Measurements from ENCODE around the gene KCNF1. TPM values are rescaled to one million over a fixed set of nuclear protein-coding genes. Genes with fewer than 3 reads are reported as not detected.

Gene KCNF1
- total RNA-seq, 1 experiment from 2014 or later, result 0.52 TPM

DNA sequence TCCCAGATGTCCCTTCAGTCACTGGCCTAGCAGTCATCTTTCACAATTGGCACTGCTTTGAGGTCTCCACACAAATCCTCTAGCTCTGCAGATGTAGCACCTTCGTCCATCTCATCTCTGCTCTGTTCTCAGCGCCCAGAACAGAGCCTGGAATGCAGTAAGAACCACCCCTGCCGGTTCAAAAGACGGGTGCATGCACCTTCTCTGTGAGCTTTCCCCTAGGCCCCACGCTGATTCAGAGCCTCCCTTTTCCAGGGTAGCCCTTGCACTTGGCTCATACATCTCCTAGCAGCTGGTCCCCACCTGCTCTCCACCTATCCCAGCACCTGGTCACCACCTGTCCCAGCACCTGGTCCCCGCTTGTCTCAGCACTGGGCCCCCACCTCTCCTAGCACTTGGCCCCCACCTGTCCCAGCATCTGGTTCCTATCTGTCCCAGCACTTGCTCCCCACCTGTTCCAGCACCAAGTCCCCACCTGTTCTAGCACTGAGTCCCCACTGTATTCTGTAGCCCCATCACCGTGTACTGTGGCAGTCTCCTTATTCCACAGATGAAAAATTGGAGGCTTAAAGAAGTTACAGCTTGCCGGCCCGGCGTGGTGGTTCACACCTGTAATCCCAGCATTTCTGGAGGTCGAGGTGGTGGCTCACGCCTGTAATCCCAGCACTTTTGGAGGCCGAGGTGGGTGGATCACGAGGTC is 4.7 kb upstream of the KCNF1 start:
- Histone ChIP-seq H3K79me2 (ENCODE audit: insufficient read depth, low read length) (no peaks in the 10 kb centered on the region), H4K20me1 (ENCODE audit: insufficient read depth) (no peaks in the 10 kb centered on the region), H2AFZ (ENCODE audit: low read depth, low read length, poor library complexity, severe bottlenecking) (no peak overlapping the region), H3K9me3 (ENCODE audit: control insufficient read depth in 1 of 2, insufficient read depth in 1 of 2, low read depth in 1 of 2, low read length in 2 of 2) (peaks cover 0 to 7% of the 10 kb centered on the region in 2 experiments; a peak in 1 of 4 replicates), H3K27me3 (ENCODE audit: insufficient read depth, low read length) (no peaks in the 10 kb centered on the region), H3K4me1 (ENCODE audit: control insufficient read depth in 1 of 2, insufficient read depth in 2 of 2, low read length in 2 of 2) (peaks cover 0 to 10% of the 10 kb centered on the region in 2 experiments; a peak in 1 of 4 replicates), H3K4me3 (replicated peaks in 1 of 2; ENCODE audit: low read depth in 1 of 2, low read length in 2 of 2) (no peak overlapping the region), H3K4me2 (ENCODE audit: low read length) (no peak overlapping the region), H3K36me3 (ENCODE audit: control insufficient read depth in 1 of 2, insufficient read depth in 2 of 2, low read length in 2 of 2) (no peaks in the 10 kb centered on the region), H3K9ac (ENCODE audit: low read length) (no peak overlapping the region), H3K9me2 (ENCODE audit: insufficient read depth) (no peaks in the 10 kb centered on the region), H3K27ac (ENCODE audit: low read depth, low read length) (no peak overlapping the region)
- ChIA-PET CTCF (interaction anchor here (1.0 to 1.9 kb wide), 4 partner anchors 9 to 75 kb away, joined by 3 to 5 read pairs (median 3); no protein-coding TSS in a partner anchor), POLR2A (no interaction called here), RAD21 (ENCODE audit: low non-redundant PET in 1 of 2, low total read pairs in 2 of 2, uncharacterized antibody in 2 of 2, unreplicated experiment in 2 of 2) (interaction anchor here in 1 of 2 experiments (0.5 kb wide), 1 partner anchor 72 kb away, joined by 5 read pairs; no protein-coding TSS in a partner anchor)
- no peak for DNase-seq (ENCODE audit: low read depth, low spot score)
- intact Hi-C loops (cut with micrococcal nuclease), result no loop called here
- no peak for TF ChIP-seq ZNF274 (IDR thresholded peaks at IDR 0.05; ENCODE audit: low read depth, low read length)
- no peak for TF ChIP-seq ZFX (IDR thresholded peaks at IDR 0.05)
- TF ChIP-seq EGR1 (IDR thresholded peaks at IDR 0.05; ENCODE audit: low read depth), result no peak
- TF ChIP-seq, protein P1, sequence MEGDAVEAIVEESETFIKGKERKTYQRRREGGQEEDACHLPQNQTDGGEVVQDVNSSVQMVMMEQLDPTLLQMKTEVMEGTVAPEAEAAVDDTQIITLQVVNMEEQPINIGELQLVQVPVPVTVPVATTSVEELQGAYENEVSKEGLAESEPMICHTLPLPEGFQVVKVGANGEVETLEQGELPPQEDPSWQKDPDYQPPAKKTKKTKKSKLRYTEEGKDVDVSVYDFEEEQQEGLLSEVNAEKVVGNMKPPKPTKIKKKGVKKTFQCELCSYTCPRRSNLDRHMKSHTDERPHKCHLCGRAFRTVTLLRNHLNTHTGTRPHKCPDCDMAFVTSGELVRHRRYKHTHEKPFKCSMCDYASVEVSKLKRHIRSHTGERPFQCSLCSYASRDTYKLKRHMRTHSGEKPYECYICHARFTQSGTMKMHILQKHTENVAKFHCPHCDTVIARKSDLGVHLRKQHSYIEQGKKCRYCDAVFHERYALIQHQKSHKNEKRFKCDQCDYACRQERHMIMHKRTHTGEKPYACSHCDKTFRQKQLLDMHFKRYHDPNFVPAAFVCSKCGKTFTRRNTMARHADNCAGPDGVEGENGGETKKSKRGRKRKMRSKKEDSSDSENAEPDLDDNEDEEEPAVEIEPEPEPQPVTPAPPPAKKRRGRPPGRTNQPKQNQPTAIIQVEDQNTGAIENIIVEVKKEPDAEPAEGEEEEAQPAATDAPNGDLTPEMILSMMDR (IDR thresholded peaks at IDR 0.05 in 2 of 3, conservative IDR thresholded peaks at IDR 0.05 in 1 of 3; ENCODE audit: borderline replicate concordance in 1 of 3, insufficient read depth in 1 of 3, low read depth in 2 of 3, low read length in 2 of 3), result no peak
- no peak for TF ChIP-seq SIN3A (IDR thresholded peaks at IDR 0.05; ENCODE audit: low read depth)
- TF ChIP-seq, protein P2, sequence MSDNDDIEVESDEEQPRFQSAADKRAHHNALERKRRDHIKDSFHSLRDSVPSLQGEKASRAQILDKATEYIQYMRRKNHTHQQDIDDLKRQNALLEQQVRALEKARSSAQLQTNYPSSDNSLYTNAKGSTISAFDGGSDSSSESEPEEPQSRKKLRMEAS (IDR thresholded peaks at IDR 0.05), result no peak
- TF ChIP-seq TCF7L2 (IDR thresholded peaks at IDR 0.05; ENCODE audit: borderline replicate concordance, extremely low read depth, insufficient read depth, insufficient read length), result no peak
- no peak for TF ChIP-seq FOSL1 (IDR thresholded peaks at IDR 0.05; ENCODE audit: low read depth)
- TF ChIP-seq, protein P3, sequence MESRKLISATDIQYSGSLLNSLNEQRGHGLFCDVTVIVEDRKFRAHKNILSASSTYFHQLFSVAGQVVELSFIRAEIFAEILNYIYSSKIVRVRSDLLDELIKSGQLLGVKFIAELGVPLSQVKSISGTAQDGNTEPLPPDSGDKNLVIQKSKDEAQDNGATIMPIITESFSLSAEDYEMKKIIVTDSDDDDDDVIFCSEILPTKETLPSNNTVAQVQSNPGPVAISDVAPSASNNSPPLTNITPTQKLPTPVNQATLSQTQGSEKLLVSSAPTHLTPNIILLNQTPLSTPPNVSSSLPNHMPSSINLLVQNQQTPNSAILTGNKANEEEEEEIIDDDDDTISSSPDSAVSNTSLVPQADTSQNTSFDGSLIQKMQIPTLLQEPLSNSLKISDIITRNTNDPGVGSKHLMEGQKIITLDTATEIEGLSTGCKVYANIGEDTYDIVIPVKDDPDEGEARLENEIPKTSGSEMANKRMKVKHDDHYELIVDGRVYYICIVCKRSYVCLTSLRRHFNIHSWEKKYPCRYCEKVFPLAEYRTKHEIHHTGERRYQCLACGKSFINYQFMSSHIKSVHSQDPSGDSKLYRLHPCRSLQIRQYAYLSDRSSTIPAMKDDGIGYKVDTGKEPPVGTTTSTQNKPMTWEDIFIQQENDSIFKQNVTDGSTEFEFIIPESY (IDR thresholded peaks at IDR 0.05; ENCODE audit: extremely low read depth, insufficient replicate concordance, low read length), result no peak
- no peak for TF ChIP-seq YY1 (IDR thresholded peaks at IDR 0.05; ENCODE audit: extremely low read depth, insufficient replicate concordance, low read depth, low read length)
- TF ChIP-seq SP1 (IDR thresholded peaks at IDR 0.05; ENCODE audit: low read depth), result no peak
- TF ChIP-seq REST (IDR thresholded peaks at IDR 0.05; ENCODE audit: low read depth), result no peak
- no peak for TF ChIP-seq CEBPB (IDR thresholded peaks at IDR 0.05; ENCODE audit: low read depth)
- TF ChIP-seq ELF1 (IDR thresholded peaks at IDR 0.05; ENCODE audit: borderline replicate concordance, low read depth), result no peak
- TF ChIP-seq JUND (IDR thresholded peaks at IDR 0.05), result no peak
- ATAC-seq, result no peak
- no TSS peak for BruUV-seq (replicated peaks)

All from HCT116 (cell line).